Activated naive CD4-positive, alpha-beta T cell treated with Interleukin-2 at 50 U/mL for 16 hours (primary cell): ENCODE measurements around the gene EGR4.

ENCODE experiments used
- DNase-seq: peaks from one replicate; pipeline ENCODE4 v3.0.0-alpha.2; 2020

Gene EGR4

DNA sequence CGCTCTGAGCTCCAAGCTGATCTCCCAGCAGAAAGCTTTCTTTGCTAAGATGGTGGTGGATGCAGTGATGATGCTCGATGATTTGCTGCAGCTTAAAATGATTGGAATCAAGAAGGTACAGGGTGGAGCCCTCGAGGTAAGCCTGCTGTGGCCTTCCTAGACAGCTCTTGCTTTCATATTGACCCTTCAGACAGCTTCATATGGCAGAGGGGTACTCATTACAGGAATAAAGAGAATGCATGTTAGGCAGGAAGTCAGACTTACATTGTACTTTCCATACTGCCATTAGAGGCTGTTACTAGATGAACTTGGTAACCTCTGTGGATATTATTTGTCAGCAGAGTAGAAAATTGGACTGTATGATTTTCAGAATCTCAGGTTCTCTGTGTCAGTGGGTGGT, 48.8 kb downstream of the EGR4 start:
- no peak for DNase-seq

- DNase-seq: no peak
Measured at GRCh38 chr2:73243884-73244570, 49.3 kb downstream of the EGR4 start.
